GM18909 (cell line): ENCODE measurements around the gene KLHL1.
A peak's percentile ranks its signal among the peaks of the same experiment; 100 is the strongest.

Source experiments
- ATAC-seq: cut with Tn5 transposase; IDR thresholded peaks from one replicate; pipeline ENCODE4 v1.9.1; 2021; ENCODE audit warnings: mild to moderate bottlenecking; ENCODE audit not compliant: unreplicated experiment, poor library complexity

Gene KLHL1

DNA sequence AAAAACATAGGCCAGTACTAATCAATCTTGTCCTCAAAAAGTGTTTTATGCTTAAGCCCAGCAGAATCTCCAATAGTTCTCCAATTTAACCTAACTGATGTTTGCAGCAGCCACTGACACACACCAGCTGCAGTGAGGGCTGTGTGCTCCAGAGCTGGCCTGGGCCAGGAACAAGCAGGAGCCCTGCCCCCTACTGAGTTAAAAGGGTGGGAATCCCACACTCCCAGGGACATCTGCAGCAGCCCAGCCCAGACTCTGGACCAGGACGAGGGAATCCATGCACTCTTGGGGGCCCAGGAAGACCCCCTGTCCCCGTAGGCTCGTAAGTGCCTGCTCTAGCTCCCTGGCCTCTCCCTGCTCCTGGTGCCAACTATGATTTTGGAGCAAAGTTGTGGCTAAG lies 92.1 kb downstream of the KLHL1 start:
- no peak for ATAC-seq

GRCh38 chr13:70014337-70014736 lies 93.9 kb downstream of the KLHL1 start:
- no peak for ATAC-seq

DNA sequence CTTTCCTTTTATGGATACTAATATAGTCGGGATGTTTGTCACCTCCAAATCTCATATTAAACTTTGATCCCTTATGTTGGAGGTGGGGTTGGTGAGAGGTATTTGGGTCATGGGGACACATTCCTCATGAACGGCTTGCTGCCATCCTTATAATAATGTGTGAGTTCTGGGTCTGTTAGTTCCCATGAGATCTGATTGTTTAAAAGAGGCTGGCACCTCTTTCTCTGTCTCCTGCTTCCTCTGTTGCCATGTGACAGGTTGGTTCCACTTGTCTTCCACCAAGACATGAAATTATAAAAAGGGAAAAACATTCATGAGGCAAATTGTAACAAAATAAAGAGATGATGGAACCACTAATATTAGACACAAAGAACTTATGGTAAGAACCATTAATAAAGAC lies 108.4 kb downstream of the KLHL1 start:
- no peak for ATAC-seq

DNA sequence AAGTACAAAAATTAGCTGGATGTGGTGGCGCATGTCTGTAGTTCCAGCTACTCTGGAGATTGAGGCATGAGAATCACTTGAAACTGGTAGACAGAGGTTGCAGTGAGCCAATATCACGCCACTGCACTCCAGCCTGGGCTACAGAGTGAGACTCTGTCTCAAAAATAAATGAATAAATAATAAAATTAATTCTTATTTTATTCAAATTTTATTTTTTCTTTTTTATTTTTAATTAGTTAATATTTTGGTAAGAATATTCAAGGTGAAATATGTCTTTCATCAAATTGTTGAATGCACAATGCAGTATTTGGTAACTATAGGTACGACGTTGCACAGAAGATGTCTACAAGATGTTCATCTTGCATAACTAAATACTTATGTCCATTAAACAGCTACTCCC lies 111.2 kb downstream of the KLHL1 start:
- no peak for ATAC-seq

- ATAC-seq = no peak
These were observed 127.5 kb downstream of the KLHL1 start for GRCh38 chr13:69980799-69981198.

- no peak for ATAC-seq
These were observed 132.8 kb downstream of the KLHL1 start for GRCh38 chr13:69975496-69975895.

DNA sequence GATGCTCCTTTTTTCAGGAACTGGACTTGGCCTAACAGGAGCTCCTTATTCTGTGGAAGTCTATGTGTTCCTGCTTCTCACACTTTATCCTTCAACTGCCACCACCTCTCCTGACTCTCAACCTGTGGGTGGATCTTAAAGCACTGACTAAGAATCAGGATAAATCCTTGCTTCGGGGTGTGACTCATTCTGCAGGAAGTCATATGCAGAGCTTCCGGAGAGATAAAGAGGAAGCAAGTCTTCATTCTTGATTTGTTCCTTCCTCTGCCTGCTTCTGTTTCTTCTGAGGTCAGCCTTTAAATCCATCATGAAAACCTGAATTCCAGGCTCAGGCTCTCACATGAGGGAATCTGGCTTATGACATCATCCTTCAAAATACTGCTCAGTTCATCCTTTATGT lies 137.7 kb downstream of the KLHL1 start:
- ATAC-seq = no peak

DNA sequence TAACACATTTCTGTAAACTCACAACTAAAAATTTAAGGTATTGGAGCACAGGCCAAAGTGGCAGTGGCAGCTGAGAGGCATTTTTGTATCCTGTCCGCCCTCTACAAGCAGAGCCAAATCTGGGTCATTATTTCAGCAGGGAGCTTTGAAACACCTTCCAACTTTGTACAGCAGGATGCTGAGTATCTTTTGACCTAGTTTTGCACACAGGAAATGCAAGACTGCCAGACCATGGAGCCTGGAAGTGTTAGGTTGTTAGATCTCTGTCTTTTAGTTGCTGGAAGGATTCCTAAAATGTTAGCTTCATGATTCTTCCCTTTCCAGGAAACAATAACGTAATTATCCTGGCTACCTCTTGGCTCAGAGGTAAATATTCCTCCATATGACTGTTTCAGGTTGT lies 149.2 kb downstream of the KLHL1 start:
- no peak for ATAC-seq

DNA sequence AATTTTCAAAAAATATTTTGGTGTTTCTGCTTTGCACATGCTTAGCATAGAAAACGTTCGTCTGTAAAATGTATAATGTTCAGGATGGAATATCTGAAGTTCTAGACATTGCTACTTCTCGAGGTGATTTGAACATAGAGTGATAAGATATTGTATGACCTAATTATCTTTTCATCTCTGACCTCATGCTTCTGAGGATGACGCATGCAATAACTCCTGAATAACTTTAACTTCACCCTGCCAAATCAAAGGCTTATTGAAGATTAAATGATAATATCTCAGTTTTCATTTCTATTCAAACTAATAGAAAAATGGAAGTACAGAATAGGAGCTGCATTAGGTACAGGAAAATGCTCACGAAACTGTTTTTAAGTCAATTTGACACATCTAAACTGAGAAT lies 151.4 kb downstream of the KLHL1 start:
- ATAC-seq = no peak

- ATAC-seq = no peak
These were observed 151.9 kb downstream of the KLHL1 start for GRCh38 chr13:69956349-69956748.

GRCh38 chr13:69955271-69955670 lies 153.0 kb downstream of the KLHL1 start:
- ATAC-seq = no peak

DNA sequence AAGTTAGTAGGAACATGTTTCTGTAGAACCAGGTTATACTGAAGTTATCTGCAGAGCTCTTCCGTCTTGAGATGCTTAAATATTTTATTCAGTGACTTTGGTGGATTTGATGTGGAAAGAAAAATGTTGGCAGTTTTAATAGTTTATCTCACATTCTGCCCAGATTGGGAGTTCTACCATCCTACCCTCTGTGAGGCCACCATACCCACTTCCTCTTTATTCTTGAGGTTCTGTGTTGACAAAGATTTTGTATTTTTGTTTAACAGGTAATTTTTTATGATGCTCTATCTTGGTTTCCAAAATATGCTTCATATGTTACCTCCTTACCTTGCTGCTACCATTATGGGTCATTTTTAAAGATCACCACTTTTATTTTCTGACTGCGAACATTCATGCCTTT lies 156.8 kb downstream of the KLHL1 start:
- ATAC-seq = no peak

DNA sequence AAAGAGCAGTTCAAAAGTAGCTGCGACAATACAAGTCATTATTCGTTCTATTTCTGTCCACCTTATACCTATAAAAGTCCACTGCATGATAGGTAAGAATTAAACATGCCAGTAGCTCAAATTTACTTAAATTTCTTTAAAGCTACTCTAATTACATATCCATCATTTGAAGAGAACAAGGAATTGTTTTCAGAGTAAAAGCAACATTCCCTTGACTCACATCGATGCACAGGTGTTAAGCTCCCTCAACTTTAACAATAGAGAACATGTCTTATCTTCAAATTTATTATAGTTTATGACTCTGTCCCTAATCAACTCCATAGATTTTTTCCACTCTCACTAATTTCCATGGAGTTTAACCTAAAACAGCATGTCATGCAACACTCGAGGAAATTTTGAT lies 158.1 kb downstream of the KLHL1 start:
- ATAC-seq = no peak

DNA sequence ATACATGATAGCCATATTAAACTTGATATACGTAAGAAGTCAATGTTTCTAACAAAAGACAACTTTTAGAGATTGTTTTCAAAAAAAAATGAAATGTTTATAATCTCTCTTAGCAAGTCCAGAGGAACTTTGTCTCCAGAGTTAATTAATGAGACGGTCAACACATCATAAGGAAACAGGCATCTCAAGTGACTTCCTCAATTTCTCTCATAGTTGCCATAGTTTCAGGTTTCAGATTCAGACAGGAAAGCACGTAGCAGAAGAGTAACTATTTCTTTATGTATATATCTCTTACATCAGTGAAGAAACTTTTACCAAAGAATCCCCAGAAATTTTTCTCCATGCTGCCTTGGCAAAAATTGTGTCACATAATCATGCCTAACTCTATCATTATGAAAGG lies 160.2 kb downstream of the KLHL1 start:
- ATAC-seq = peak; percentile 90

- ATAC-seq = peak; percentile 32
These were observed 160.7 kb downstream of the KLHL1 start for GRCh38 chr13:69947582-69947981.

DNA sequence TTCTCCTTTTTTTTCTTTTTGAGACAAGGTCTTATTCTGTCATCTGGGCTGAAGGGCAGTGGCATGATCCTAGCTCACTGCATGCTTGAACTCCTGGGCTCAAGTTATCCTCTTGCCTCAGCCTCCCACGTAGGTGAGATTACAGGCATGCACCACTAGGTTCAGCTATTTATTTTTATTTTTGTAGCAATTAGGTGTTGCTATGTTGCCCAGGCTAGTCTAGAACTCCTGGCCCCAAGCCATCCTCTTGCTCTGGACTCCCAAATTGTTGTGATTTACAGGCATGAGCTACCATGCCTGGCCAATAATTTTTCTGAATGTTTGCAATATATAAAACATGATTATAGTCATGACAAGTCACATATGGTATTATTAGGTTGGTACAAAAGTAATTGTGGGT lies 161.7 kb downstream of the KLHL1 start:
- no peak for ATAC-seq

GRCh38 chr13:69935043-69935442 lies 173.2 kb downstream of the KLHL1 start:
- ATAC-seq = no peak

- ATAC-seq = no peak
These were observed 180.0 kb downstream of the KLHL1 start for GRCh38 chr13:69928262-69928661.

DNA sequence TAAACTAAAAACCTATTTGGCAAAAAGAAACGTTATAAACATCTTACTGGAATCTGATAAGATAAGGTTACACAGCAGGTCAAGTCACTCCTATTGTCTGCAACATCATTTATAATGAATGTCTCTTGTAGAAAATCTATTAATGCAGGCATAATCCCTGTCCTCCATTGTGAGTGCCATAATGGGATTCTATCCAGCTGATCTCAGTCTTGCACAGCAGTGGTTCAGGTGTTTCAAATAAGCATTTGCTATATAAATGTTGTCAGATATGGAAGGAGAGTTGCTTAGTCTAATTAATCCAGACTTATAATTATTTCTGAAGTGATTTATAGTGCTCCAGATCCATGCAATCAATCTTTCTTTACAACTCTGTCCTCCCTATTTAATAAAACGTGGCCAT lies 187.1 kb downstream of the KLHL1 start:
- no peak for ATAC-seq

DNA sequence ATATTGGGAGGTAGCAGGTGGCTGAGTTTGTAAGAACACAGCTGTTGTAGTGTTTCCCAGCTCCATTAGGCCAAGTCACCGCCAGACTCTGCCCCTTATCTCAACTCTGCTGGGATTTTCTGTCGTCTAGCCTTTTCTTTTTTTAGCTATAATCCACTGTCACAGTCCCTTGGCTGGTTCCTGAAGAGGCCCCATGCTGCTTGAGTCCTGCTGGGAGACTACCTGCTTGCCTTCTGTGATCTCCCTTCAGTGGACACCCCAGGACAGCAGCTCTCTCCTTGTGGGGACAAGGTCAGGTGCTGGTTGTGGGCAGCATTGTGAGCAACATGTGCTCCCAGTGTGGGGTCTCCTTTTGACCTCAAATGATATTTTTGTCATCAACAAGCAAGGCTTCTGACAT lies 195.6 kb downstream of the KLHL1 start:
- ATAC-seq = no peak

DNA sequence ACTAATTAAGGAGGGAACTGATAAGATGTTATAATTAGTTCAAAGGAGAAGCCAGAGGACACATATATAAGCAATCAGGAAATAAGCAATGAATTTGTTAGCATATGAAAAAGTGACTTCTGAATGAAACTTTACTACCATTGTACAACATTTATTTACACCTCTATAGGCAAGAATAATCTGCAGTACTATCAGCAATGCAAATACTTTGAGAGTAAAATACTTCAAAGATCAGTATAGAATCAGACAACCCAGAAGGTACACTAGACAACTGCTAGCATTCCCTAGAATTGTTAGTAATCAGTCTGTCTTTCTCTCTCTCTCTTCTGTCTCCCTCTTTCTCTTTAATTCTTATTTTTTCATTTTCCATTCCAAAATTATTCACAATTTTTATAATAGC lies 197.5 kb downstream of the KLHL1 start:
- ATAC-seq = no peak

- ATAC-seq = no peak
These were observed 203.5 kb downstream of the KLHL1 start for GRCh38 chr13:69904784-69905183.

DNA sequence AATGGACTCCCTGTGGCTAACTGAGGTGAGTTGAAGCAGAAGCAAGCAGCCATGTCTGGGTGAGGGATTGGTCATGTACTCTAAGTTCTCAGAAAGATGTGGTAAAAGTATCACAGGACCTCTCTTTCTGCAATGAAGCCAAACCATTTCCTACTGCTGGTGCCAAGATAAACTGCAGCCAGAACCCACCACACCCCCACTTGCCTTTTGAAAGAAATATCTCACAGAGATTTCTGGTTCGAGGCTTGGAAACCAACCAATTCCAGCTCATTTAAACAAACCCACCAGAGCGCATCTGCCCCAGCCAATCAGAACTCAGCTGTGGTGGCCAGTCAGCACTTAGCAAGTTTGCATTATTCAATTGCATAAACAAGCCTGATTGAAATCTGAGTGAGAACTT lies 205.2 kb downstream of the KLHL1 start:
- no peak for ATAC-seq
